Left renal pelvis (tissue), 4 donors: Measurements from ENCODE around the gene CNOT6L. TPM values are rescaled to one million over a fixed set of nuclear protein-coding genes. Genes with fewer than 3 reads are reported as not detected.
"Not testable (repeated sequence)": the region's sequence is repeated elsewhere in the genome, so short reads cannot be mapped to it uniquely, and the experiment has no call there.

Experiments used
- DNase-seq, 4 donors: peaks; one replicate each; pipeline ENCODE4 v3.0.0-alpha.2; 2013; ENCODE audit warnings: low read depth in 4 of 4, low spot score in 3 of 4
- polyA plus RNA-seq, 4 donors: library from polyadenylated mRNA; unstranded; fragments of 120-200 nt; gene quantifications; one replicate each; pipeline ENCODE4 v1.2.1, GENCODE V29; 2013; ENCODE audit not compliant: insufficient read length in 4 of 4

The CNOT6L gene
- 10 to 100 TPM; 20.6 to 40.9 (median 35.1) TPM for polyA plus RNA-seq

GRCh38 chr4:77818602-77819403 is at the start of gene CNOT6L:
Gene CNOT6L (minus strand): TSS chr4:77819368. CDS start chr4:77819308, 60 bp downstream.
- peak; percentile 51 to 68 (median 57) for DNase-seq

- no peak for DNase-seq
Measured at GRCh38 chr4:77865259-77865658, 46.1 kb upstream of the CNOT6L start.

GRCh38 chr4:77863341-77863740 is 44.2 kb upstream of the CNOT6L start:
- DNase-seq = not testable (repeated sequence)

- DNase-seq = peak; percentile 81 to 94 (median 88)
Measured at GRCh38 chr4:77862478-77863216, 43.5 kb upstream of the CNOT6L start, which contains the start of gene MRPL1. Gene MRPL1 (plus strand): TSS chr4:77862830. CDS start chr4:77862849, 19 bp downstream.

- DNase-seq = no peak
Measured at GRCh38 chr4:77861495-77861894, 42.3 kb upstream of the CNOT6L start.

GRCh38 chr4:77859256-77859655 is 40.1 kb upstream of the CNOT6L start:
- no peak for DNase-seq

GRCh38 chr4:77856152-77856551 is 37.0 kb upstream of the CNOT6L start:
- DNase-seq = no peak

GRCh38 chr4:77854431-77855111 is 35.4 kb upstream of the CNOT6L start:
- DNase-seq = no peak

GRCh38 chr4:77852892-77853495 is 33.8 kb upstream of the CNOT6L start:
- no peak for DNase-seq

- DNase-seq = no peak
Measured at GRCh38 chr4:77849278-77849965, 30.3 kb upstream of the CNOT6L start.

GRCh38 chr4:77848508-77848907 is 29.3 kb upstream of the CNOT6L start:
- no peak for DNase-seq

- DNase-seq = no peak
Measured at GRCh38 chr4:77845929-77846328, 26.8 kb upstream of the CNOT6L start.

GRCh38 chr4:77845400-77845799 is 26.2 kb upstream of the CNOT6L start:
- no peak for DNase-seq

GRCh38 chr4:77844363-77844762 is 25.2 kb upstream of the CNOT6L start:
- DNase-seq = no peak

- no peak for DNase-seq
Measured at GRCh38 chr4:77843628-77844027, 24.5 kb upstream of the CNOT6L start.

GRCh38 chr4:77834403-77834802 is 15.2 kb upstream of the CNOT6L start:
- no peak for DNase-seq

- DNase-seq = no peak
Measured at GRCh38 chr4:77833126-77833724, 14.1 kb upstream of the CNOT6L start.

- DNase-seq = no peak
Measured at GRCh38 chr4:77827343-77827742, 8.2 kb upstream of the CNOT6L start.

GRCh38 chr4:77826275-77826674 is 7.1 kb upstream of the CNOT6L start:
- DNase-seq = no peak

- DNase-seq = no peak
Measured at GRCh38 chr4:77821775-77822174, 2.6 kb upstream of the CNOT6L start.
